ENCODE data around the gene CLVS2.

Gene CLVS2, protein sequence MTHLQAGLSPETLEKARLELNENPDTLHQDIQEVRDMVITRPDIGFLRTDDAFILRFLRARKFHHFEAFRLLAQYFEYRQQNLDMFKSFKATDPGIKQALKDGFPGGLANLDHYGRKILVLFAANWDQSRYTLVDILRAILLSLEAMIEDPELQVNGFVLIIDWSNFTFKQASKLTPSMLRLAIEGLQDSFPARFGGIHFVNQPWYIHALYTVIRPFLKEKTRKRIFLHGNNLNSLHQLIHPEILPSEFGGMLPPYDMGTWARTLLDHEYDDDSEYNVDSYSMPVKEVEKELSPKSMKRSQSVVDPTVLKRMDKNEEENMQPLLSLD

DNA sequence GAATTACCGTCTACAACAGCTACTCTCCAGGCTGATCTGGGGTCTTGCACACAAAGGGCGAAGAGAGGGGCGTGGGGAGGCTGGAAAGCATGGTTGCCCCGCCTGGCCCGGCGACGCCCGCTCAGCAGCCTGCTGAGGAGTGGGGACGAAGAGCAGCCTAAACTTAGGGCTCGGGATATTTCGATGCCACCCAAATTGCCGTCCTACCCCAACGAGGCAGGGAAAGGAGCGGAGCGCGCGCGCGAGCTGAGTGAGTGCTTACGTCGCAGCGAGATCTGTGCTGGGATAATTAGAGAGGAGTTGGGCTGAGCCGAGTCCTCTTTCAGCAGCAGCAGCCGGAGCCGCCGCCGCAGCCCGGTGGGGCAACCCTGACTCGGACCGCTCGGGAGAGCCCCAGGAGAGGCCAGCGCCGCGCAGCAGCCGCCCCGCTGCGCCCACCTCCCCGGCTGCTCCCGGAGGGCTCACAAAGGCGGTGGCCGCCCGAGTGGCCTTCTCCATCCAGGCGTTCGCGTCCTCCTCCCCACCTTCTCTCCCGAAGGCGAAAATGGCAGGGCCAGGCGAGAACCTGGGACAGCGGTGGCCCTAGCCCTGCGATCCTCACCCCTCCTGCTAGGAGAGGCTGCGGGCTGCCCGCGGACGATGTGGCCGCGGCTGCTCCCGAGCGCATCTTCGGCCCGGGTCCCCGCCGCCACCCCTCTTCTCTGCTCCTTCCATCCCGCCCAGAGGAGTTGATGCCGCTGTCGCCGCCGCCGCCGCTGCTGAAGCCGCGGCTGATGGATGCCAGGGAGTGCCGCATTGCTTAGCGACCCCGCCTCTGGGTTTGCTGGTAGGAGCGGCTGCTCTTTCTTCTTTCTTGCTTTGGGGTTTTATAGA is at the start of gene CLVS2:
TSS of gene CLVS2 (plus strand) at position 315 of the 873 bp plus-strand sequence. CDS start 1,543 bp downstream, outside the sequence.
- no peak for DNase-seq (ENCODE audit: low spot score)

- no peak for DNase-seq (ENCODE audit: low spot score)
Observed at GRCh38 chr6:122947355-122947754, 48.7 kb upstream of the CLVS2 start.

DNA sequence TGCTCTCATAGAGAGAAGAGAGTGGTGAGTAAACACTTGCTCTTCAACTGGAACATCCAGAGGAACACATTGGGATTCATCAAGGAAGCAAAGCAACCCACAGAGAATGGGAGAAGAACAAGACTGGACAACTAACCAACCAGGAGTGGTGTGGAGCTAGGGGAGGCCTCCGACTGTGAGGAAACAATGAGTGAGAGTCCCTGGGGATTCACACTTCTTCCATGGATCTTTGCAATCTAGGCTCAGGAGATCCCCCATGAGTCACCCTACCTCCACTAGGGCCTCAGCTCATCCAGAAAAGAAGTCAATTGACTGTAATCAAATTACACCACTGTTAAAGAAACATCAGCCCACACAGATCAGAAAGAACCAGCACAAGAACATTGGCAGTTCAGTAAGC is 42.3 kb upstream of the CLVS2 start:
- DNase-seq (ENCODE audit: low spot score) = no peak

GRCh38 chr6:122956376-122956775 is 39.7 kb upstream of the CLVS2 start:
- no peak for DNase-seq (ENCODE audit: low spot score)

DNA sequence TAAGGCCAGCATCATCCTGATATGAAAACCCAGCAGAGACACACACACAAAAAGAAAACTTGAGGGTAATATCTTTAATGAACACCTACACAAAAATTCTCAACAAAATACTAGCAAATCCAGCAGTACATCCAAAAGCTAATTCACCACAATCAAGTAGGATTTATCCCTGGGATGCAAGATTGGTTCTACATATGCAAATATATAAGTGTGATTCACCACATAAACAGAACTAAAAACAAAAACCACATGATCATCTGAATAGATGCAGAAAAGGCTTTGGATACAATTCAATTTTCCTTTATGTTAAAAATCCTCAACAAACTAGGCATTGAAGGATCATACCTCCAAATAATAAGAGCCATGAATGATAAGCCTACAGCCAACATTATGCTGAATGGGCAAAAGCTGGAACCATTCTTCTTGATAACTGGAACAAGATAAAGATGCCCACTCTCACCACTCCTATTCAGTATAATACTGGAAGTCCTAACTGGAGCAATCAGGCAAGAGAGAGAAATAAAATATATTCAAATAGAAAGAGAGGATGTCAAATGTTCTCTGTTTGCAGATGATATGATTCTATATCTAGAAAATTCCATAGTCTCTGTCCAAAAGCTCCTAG is 33.9 kb upstream of the CLVS2 start:
- no peak for DNase-seq (ENCODE audit: low spot score)

DNA sequence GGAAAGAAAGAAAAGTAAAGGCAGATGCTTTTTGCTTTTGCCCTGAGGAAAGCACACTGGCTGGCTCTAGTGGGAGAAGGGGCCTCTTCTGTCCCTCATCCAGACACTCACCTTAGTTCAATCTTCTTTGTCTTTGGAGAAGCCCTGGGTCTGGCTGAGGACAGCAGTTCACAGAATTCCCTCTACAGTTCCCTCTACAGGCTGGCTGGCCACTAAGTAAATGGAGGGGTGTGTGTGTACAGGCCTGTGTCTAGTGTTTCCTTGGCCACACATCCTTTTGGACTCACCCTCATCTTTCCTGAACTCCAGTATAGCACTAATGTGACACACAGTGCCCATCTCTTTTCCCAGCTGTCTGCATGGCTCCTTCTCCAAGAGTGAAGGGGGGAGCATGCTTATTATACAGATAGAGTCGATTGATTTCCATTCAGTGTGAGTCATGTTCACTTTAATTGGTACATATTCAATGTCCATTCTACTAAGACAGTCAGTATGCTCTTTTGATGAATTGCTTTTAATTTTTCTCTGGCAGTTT is 26.0 kb upstream of the CLVS2 start:
- DNase-seq (ENCODE audit: low spot score) = no peak

GRCh38 chr6:122977180-122977579 is 18.9 kb upstream of the CLVS2 start:
- no peak for DNase-seq (ENCODE audit: low spot score)

DNA sequence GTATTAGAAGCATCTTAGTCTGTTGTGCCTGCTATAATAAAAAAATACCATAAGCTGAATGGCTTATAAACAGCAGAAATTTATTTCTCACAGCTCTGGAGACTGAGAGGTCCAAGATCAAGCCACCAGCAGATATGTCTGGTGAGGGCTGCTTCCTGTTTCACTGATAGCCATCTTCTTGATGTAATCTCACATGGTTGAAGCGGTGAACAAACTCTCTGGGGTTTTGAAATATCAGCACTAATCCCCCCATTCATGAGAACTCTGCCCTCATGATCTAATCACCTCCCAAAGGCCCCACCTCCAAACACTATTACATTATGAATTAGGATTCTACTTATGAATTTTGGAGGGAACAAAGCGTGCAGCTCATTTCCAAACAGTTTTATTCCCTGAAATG is 11.6 kb upstream of the CLVS2 start:
- no peak for DNase-seq (ENCODE audit: low spot score)

DNA sequence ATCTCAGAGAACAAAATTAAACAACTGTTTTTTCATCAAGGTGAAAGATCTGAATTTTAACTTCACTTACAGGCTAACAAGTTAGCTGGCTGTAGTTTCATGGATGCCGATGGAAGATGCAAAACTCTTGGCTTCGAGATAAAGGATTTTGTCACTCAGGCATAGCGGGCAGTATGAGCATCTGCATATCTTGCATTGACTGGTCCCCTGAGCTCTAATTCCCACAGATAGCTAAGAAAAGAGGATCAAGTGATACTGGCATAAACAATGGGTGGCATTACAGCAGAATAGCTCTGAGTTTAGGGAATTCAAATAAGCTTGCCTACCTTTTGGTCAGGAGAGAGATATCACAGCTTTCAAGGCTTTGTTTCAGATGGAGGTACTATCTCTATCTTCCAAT is 1.8 kb upstream of the CLVS2 start:
- DNase-seq (ENCODE audit: low spot score) = no peak

- DNase-seq (ENCODE audit: low spot score) = no peak
Observed at GRCh38 chr6:122996794-122997505, 915 bp downstream of the CLVS2 start.

GRCh38 chr6:122997541-122998150 is 1.6 kb downstream of the CLVS2 start:
- DNase-seq (ENCODE audit: low spot score) = no peak

- no peak for DNase-seq (ENCODE audit: low spot score)
Observed at GRCh38 chr6:122998403-122998975, 2.5 kb downstream of the CLVS2 start.

DNA sequence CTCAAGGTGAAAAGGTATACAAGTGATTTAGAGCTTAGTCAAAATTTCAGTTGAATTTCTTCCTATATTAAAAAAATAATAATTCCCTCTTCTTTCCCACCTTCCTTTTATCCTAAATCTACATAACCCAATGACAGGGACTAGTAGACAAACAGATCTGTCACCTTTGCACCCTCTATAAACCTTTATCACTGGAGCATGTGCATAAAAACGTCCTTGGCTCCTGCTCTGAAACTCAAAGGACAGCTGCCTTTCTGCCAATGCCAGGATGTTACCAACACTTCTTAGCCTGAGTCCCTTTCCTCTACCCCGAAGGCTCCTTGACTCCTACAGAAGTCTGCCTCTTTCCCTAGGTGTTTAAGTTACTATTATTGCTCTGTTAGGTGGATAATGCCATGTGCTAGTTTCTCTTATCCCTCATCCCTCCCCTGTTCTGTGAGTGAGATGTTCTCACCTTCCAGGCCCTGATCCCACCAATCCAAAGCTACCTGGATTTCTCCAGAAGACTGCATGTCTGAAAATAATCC is 4.3 kb downstream of the CLVS2 start:
- no peak for DNase-seq (ENCODE audit: low spot score)

- no peak for DNase-seq (ENCODE audit: low spot score)
Observed at GRCh38 chr6:123001540-123001939, 5.5 kb downstream of the CLVS2 start.

DNA sequence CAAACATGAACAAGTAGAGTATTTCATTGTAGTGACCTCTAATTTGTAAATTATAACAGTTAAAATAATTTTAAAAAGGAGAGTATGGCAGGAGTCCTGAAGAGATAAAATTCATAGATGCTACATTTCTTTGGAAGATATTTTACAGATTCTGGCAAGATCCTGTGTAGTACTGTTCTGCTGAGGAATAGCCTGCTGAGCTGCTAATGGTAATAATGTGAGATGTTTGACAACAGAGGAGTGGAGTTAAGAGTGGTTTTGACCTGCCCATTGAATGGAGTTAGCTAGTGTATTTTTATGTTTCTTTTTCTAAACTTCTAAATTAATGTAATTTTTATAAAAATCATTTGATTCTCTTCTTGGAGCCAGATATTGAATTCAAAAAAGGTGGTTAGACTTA is 11.8 kb downstream of the CLVS2 start:
- DNase-seq (ENCODE audit: low spot score) = no peak

GRCh38 chr6:123009059-123009458 is 13.0 kb downstream of the CLVS2 start:
- no peak for DNase-seq (ENCODE audit: low spot score)

DNA sequence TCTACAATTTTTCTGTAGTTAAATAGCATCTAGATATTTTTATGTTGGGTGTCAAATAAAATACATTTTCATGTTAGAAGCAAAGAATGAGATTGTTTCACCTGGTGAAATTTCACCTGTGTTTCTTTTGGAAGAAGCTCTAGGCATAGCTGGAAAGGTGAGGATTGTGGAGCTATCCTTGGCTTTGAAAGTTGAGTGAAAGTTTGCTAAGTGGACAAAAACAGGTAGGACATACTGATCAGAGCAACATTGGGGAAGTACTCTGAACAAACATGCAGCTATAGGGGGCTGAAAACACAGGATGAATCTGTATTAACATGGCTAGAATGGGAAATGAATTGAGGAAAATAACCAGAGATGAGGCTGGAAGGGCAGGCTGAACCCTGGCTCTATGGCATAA is 18.8 kb downstream of the CLVS2 start:
- no peak for DNase-seq (ENCODE audit: low spot score)

- no peak for DNase-seq (ENCODE audit: low spot score)
Observed at GRCh38 chr6:123016431-123017103, 20.5 kb downstream of the CLVS2 start.

GRCh38 chr6:123017104-123017682 is 21.2 kb downstream of the CLVS2 start:
- DNase-seq (ENCODE audit: low spot score) = no peak

- DNase-seq (ENCODE audit: low spot score) = no peak
Observed at GRCh38 chr6:123022975-123023374, 26.9 kb downstream of the CLVS2 start.

All from hematopoietic multipotent progenitor cell treated with erythropoietin and hydrocortisone succinate and interleukin-3 and kit ligand, for 17 days (in vitro differentiated cells).